DMS 273 (cell line): Measurements from ENCODE around the gene RPL21.
"Not testable (repeated sequence)": the region's sequence is repeated elsewhere in the genome, so short reads cannot be mapped to it uniquely, and the experiment has no call there.

Experiments used
- DNase-seq: peaks from one replicate; lab custom pipeline; 2025; ENCODE audit not compliant: unreplicated experiment; lab: John Stamatoyannopoulos, UW

RPL21 gene

DNA sequence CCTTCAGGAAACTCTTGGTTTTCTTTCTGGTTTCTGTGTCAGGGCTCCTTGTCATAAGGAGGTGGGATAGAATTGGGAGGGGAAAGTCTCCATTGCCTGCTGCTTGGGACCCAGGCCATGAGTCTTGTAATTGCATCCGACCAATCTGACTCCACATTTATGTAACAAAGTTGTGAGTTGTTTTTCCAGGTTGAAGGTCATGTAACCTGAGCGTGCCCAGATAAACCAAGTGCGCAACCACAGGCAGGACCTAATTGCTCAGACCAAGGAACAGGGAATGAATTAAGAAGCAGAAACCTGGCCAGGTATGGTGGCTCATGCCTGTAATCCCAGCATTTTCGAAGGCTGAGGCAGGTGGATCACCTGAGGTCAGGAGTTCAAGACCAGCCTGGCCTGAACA is 37.0 kb downstream of the RPL21 start:
- no peak for DNase-seq

DNA sequence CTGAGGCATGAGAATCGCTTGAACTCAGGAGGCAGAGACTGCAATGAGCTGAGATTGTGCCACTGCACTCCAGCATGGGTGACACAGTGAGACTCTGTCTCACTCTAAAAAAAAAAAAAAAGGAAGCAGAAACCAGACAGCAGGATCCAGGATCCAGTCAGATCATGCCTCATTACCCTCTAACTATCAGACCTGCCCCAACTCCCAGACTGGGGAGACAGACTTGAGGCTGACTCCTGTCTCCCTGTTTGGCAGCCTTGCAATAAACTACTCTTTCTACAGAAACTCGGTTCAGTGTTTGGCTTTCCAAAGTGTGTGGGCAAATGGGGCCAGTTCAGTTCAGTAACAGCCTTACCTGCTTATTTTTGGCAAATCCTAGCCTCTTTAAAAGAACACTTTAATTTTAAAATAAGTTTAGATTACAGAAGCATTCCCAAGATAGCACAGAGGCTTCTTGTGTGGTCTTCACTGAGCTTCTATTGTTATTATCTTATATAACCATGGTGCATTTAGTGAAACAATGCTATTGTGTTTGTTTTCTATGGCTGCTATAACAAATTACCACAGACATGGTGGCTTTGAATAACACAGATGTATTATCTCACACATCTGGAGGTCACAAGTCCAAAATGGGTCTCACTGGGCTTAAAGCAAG is 37.8 kb downstream of the RPL21 start:
- DNase-seq = no peak

- no peak for DNase-seq
Measured at GRCh38 chr13:27290715-27291114, 39.4 kb downstream of the RPL21 start.

GRCh38 chr13:27291967-27292366 is 40.6 kb downstream of the RPL21 start:
- not testable (repeated sequence) for DNase-seq

- DNase-seq = no peak
Measured at GRCh38 chr13:27293076-27293691, 41.8 kb downstream of the RPL21 start.

- no peak for DNase-seq
Measured at GRCh38 chr13:27293873-27294515, 42.6 kb downstream of the RPL21 start.

DNA sequence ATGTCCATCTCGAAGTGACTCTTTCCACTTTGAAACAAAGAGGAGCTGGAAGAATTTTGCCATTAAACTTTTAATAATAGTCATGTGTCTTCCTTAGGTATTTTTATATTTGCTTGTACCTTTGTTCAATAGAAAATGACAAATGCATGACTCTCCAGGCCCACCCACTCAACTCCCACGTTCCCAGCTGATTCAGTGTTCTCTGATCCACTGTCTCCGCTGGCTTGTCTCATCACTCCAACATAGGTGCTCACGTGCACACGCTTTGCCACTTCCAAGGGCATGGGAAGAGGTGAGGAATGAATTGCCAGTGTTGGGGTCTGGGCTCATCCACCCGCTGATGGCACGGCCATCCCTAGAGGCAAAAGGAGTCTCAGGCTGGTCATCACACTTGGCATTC is 43.7 kb downstream of the RPL21 start:
- no peak for DNase-seq

- DNase-seq = no peak
Measured at GRCh38 chr13:27295660-27296059, 44.3 kb downstream of the RPL21 start.

DNA sequence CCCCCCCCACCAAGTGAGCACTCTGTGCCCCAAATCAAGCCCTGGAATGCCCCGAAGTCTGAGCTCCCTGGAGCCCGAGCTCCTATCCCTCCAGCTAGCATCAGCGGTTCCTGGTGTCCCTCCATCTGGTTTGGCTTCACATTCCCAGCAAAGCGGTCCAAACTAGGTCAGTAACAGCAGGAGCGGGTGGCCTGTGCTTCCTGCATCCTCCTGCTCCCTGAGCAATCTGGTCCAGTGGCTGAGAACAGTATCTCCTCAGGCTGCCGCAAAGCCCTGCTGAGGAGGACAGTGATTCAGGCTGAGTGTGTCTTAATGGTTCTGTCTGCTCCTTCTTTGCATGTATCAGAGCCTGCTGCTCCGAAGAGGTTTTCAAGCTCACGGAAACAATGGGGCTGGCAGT is 45.1 kb downstream of the RPL21 start:
- DNase-seq = no peak

- DNase-seq = no peak
Measured at GRCh38 chr13:27298849-27299248, 47.5 kb downstream of the RPL21 start.

DNA sequence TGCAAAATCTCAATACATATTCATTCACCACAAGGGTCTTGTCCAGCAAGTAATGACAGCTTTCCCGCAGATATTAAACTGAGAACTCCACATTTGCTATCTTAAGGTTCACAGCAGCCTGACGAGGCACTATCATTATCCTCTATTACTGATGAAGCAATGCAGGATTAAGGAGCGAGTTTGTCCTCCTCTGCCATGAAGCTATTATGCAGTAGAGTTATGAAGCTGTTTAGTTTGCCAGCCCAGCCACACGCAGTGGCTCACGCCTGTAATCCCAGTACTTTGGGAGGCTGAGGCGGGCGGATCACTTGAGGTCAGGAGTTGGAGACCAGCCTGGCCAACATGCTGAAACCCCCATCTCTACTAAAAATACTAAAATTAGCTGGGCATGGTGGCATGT is 49.0 kb downstream of the RPL21 start:
- not testable (repeated sequence) for DNase-seq

DNA sequence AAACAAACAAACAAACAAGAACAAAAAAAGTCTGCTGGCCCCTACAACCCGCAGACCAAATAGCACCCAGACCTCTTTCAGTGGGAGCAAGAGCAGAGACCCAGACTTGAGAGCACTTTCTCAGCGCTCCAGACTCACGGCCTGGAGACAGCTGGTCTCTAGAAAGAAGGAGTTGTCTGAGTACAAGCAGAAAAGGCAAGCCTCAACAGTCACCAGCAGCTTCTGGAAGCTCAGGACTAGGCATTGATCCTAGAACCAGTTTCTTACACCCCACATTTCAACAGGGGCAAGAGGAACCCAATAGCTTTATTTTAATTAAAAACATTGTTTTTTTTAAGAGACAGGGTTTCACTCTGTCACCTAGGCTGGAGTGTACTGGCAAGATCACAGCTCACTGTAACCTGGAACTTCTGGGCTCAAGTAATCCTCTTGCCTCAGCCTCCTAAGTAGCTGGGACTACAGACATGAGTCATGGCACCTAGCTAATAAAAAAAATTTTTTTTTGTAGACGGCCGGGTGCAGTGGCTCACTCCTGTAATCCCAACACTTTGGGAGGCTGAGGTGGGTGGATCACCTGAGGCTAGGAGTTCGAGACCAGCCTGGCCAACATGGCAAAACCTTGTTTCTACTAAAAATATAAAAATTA is 49.7 kb downstream of the RPL21 start:
- no peak for DNase-seq

DNA sequence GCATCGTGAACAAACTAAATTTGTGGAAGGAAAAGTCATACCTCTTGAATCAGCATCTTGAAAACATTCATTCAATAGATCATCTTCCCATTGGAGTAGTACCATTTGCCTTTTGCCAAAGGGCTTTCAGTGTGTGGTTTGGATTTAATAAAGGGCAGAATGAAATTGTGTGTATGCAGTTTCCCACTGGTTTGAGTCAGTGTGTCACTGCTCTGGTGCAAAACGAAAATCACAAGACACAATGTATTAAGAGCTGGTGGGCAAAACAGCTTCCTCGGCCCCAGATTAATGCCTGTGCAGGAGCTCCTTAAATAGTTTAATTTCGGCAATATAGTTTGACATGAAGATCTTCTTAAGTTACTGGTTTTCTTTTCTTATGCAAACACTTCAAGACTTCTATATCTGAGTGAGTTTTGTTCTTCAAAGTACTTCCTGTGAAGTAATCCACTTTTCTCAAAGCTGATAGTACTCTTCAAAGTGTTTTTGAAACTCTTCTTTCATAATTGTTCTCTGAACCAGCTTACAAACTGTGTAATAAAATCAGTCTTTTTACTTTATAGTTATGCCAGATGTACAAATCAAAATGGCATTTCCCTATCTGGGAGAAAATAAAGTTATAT is 51.4 kb downstream of the RPL21 start:
- DNase-seq = no peak

DNA sequence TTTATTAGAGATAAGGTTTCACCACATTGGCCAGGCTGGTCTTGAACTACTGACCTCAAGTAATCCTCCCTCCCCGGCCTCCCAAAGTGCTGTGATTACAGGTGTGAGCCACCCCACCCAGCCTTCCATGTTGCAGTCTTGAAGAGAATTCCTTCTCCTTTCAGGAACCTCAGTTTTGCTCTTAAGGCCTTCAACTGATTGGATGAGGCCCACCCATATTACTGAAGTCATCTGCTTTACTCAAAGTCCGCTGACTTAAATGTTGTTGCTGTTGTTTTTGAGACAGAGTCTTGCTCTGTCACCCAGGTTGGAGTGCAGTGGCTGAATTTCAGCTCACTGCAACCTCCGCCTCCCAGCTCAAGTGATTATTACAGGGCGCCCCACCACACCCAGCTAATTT is 52.7 kb downstream of the RPL21 start:
- DNase-seq = no peak

DNA sequence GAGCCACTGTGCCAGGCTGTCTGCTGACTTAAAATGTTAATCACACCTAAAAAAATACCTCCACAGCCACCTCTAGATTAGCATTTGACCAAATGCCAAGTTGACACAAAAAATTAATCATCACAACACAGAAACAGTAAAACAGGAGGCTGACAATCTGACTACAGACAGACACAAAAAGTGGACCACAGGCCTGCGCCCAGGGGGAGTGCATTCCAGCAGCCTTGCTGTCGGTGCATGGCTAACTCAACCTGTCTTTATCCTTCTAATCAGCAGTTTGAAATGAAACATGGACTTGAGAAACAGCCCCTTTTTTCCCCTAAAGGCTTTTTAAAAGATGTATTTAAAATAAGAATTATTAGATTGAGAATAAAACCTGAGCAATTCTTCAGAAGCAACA is 53.3 kb downstream of the RPL21 start:
- DNase-seq = no peak
